GM19372 (cell line): ENCODE measurements around the gene PACRG.

Source experiments
- ATAC-seq: cut with Tn5 transposase; IDR thresholded peaks from one replicate; pipeline ENCODE4 v1.9.1; 2021; ENCODE audit warnings: mild to moderate bottlenecking, low read depth, moderate library complexity; ENCODE audit not compliant: unreplicated experiment

The PACRG gene

DNA sequence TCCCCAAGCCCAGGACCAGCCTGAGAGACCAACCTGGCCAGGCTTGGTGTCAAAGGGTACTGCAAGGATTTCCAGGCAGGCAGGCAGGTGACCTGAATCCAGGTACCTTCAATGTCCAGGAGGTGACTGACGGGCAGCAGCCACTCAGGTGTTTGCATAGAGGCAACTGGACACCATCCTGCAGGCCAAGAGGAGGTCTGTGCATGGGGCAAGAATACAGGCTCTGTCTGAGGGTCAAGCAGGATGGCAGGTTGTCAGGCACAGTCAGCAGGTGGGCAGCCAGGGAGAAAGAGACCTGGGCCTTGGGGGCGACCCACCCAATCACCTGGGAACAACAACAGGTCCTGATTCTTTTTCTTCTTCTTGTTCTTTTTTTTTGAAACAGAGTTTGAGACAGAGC is 527.5 kb downstream of the PACRG start:
- ATAC-seq: no peak

DNA sequence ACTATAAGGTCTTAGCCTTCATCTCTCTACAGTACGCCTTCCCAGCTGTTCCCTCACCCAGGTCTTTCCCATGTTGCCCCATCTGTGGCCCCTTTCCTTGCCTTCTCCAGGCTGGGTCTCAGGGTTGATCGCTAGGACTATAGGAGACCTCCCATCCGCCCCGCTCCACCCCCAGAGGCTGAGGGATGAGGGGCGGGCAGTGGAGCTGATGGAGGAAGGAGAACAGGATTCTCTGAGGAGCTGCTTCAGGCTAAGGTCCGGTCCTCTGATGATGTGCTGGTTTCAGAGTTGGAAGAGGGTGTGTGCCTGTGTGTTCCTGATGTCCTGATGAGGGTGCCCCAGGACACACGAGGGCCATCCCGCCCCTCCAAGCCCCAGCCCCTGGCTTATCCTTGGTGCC is 531.9 kb downstream of the PACRG start:
- no peak for ATAC-seq

DNA sequence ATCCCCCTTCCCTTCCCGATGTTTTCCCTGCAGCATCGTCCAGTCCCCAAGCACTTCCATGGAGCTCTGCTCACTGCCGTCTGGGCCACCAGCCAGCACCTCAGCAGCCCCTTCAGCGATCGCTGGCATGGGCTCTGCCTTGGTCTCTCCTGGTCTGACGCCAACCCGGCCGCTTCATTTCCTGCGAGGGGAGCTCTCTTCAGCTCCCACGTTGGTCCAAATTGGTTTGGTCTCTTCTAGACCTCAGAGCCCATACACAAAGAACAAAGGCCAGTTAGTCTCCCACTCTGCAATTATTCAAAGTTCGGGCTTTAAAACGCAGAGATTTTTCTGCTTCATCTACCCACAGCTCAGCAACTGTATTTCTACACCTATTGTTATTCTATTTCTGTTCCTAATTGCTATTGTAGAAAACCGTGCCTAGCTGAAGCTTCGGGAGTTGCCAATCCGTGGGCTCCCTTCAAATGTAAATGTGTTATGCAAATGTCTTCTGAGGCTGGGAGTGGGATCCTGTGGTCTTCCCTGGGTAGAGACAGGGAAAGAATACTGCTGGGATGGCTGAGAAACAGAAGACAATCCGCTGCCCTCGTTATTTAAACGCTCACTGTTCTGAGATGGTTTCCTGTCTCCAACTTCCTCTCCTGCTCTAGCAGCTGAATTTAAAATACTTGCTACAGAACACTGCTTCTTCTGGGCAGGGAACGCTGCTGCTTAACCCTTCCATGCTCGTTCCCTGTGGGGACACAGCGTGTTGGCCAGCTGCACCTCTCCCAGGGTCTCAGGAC is 532.5 kb downstream of the PACRG start:
- no peak for ATAC-seq

DNA sequence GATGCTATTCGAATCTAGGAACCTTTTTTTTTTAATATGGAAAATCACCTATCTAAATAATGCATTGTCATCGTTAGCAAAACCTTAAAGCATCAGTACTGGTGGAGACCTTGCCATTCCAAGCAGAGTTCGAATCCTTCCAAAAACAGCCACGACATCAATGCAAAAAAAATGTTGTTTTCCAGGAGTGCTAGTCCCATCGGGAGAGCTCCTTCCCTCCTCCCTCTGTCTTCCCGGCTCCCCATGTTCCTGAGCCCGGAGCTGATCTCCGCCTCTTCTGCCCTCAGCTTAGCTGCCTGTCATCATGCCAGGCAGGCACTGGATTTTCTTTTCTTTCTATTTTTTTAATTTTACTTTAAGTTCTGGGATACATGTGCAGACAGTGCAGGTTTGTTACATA is 533.1 kb downstream of the PACRG start:
- no peak for ATAC-seq

DNA sequence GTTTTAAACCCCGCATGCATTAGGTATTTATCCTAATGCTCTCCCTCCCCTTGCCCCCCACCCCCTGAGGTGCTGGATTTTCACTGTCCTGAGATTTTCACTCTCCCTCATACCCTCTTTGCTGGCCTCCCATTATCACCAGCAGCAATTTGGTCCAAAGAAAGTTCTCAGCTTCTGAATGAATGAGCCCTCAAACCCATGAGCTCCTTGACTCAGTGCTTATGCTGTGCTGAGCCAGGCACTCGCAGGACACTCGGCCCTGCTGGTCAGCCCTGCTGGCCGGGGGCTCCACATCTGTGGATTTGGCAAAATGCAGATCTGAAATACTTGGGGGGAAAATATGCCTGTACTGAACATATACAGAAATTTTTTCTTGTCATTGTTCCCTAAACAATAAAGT is 533.6 kb downstream of the PACRG start:
- no peak for ATAC-seq

DNA sequence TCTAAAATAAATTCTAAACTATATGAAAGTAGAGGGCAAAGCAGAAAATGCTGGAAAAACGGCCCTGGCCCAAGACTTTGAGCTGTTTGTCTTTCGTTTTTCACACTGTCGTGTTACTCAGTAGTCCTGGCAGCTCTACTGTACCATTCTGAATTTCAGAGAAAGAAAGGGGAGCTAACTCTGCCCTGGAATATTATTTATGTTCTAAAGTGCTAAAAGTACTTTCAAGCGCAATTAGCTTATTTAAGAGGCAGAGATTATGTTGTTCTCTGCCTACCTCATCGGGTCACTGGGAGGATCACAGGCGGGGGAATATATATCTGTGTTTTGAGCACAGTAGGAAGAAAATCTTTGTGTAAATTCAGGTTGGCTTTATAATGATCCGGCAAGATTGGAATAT is 534.3 kb downstream of the PACRG start:
- no peak for ATAC-seq

DNA sequence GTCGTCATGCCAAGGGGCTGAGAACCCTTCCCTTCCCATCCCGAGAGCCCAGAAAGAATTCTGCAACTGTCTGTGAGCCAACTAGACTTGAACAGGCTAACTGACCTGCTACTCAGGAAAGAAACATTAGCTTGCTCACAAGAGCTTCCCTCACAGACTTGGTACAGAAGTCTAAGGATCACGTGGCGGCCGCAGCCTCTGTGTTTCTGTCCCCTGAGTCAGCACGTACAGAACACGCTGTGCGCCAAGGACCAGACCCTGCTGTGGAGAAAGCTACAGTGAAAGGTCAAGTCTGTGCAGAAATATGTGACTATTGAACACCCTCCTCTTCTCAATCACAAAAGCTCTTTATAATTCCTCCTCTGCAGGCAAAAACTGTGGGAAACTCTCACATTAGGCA is 535.4 kb downstream of the PACRG start:
- no peak for ATAC-seq

DNA sequence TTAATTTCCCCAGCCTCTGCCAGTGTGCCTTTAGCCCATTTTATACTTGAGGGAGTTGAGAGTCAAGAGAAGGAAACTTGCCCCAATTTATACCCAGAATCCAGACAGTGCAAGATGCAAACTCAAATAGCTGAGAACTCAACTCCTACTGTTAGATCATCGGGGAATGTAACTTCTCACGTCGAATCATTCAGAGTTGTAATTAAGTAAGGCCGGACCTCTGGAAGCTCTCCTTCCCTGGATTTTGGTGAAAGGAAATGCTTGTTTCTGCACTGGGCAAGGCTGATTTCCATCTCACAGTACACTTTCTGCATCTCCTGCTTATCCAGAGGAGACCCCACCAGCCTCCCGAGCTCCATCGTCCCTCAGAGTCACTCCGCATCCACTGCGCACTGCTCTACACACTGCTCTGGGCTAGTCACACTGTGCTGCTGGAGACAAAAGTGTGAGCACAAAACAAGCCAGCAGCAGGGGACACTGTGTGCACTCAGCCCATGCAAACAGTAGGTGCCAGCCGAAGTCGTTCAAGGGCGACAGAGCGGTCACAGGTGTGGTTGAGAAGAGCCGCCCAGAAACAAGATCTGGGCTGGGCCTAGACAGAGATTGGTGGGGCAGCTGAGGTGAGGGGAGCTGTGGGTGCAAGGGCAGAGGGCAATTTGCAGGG is 536.4 kb downstream of the PACRG start:
- no peak for ATAC-seq

DNA sequence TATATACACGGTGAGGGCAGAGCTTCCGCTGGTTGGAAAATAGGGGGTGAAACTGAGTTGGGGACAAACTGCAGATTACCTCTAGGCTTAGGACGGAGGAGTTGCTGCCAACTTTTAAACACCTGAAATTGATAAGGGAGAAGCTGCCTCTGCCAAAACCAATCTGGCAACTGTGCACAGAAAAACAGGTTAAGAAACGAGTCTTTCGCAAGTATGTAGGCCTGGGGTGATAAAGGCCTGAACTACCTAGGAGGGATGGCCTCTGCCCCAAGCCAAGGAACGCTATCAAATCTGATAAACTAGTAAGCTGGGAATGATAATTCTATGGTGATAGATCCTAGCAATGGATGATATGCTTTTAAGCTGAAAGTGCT is 536.9 kb downstream of the PACRG start:
- no peak for ATAC-seq

DNA sequence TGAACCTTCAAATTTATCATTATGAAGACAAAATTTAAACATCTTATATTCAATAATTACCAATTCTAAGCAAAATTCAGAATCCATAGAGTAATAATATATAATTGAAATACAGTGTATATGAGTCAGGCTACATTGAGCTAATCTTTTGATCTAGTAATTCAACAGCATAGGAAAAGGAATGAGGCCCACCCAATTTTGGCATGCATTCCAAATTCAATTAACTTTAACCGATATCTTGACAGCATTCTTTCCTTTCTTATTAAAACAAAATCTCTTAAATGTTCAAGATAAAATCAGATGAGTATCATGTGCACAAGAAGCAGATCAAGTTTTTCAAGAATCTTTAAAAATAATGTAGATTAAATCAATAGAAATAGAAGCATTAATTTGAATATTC is 553.9 kb downstream of the PACRG start:
- no peak for ATAC-seq

DNA sequence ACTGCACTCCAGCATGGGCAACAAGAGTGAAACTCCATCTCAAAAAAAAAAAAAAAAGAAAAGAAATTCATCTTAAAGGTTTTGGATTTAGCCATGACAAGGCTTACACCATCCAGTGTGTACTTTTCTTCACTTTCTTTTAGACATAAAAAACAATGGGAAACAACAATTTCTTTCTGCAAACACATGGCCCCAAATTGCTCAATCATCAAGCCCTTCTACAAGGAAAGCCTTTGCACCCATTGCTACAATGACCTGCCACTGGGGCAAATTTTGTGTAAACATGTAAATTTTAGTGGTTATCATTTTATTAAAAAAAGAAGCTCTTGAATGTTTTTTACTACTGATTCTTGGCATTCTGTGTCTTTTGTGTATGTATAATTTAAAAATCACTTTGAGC is 554.9 kb downstream of the PACRG start:
- no peak for ATAC-seq

DNA sequence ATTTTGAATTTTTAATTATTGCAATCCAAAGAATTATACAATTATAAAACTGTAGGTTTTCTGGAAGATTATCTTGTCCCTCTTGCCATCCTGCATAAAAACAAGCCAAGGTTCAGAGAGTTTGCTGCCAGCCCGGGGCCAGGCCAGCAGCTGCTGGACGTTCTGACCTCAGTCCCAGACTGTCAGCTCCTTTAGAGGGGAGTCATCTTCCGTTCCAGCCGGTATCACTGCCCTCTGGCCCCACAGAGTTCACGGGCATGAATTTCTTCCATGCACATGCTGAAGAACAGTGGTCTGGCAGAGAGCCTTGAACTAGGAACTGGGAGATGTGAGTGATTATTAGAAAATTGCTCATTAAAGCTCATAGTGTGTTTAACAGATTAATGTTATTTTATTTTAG is 556.4 kb downstream of the PACRG start:
- ATAC-seq: no peak

DNA sequence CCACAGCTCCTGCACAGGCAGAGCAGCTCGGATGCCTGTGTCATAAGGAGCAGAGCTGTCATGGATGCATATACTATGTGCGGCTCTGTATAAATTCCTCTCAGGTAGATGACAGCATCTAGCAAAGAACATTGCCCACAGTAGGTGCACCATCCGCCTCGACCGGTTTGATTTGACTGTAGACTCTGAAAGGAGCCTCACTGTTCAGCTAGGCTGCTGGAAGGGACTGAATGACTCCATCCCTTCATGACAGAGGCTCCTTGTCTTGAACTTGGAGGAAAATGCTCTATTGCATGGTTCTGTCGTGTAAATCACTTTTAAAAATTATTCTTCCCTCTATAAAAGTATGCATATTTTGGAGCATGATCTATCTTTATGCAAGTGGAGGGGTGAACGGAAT is 557.9 kb downstream of the PACRG start:
- ATAC-seq: no peak

DNA sequence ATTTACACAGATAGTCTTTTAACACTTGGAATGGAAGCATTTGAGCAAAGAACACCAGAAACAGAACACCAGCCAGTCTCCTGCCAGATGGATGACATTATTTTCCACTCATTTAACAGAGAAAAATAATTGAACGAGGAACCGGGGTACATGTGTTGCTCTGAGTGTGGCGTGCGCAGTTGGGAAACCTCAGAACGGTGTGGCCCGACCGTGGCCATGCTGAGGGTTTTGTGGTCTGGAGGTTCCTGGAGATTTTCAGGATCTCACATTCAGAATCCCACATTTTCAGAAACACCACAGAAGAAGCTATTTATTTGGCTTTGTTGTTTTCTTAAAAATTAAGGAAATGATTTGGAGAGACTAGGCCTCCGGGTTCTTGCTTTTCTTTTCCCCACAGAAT is 559.9 kb downstream of the PACRG start:
- ATAC-seq: no peak

DNA sequence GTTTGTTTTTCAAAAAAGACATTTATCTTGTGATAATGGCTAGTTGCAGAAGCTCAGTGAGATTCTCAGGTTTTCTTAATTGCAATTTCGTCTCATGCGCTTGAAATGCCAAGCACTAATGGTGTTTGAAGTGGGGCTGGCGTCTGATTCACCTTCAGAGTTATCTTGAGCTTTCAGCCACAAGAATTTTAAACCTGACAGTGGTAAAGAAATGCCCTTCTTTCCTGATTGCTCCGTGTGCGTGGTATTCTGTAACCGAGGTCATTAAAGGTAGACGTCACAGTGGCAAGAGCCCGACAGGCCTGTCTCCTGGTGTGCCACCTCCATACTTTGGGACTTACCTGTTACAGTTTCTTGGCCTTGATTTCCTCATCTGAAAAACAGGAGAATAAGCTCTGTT is 560.3 kb downstream of the PACRG start:
- no peak for ATAC-seq

DNA sequence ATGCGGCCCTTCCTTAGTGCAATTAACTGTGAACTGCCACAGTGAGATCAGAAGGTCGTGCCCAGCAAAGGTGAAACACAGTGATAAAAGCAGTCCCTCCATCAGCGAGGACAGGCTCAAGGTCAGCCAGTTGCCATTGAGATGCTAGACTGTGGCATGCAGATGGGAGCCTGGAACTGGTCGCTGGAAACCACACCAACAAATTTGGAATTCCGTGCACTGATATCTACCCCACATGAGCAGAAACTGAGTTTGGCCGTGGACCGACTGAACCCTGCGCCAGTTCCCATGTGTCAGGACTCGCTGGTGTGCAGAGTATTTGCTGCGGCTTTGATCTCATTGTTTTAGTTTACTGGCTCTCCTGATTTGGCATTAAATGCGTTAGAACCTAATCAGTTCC is 561.1 kb downstream of the PACRG start:
- ATAC-seq: no peak

DNA sequence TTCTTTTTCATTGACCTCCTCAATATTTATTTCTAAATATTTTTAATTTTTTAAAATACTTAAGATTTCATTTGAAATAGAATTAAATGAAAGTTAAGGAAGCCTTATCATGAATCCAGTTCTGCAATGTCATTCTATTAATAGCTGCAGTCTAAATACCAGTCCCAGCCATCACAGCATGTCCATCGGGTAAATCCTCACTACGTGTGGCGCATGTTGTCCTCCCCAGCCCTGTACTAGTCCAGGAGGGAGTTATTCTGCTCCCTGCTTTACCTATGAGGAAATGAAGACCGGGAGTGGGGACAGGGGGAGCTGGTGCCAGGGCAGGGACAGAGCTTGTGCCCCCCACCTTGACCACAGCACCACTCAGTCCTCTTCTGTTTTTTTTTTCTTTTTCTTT is 561.7 kb downstream of the PACRG start:
- no peak for ATAC-seq

DNA sequence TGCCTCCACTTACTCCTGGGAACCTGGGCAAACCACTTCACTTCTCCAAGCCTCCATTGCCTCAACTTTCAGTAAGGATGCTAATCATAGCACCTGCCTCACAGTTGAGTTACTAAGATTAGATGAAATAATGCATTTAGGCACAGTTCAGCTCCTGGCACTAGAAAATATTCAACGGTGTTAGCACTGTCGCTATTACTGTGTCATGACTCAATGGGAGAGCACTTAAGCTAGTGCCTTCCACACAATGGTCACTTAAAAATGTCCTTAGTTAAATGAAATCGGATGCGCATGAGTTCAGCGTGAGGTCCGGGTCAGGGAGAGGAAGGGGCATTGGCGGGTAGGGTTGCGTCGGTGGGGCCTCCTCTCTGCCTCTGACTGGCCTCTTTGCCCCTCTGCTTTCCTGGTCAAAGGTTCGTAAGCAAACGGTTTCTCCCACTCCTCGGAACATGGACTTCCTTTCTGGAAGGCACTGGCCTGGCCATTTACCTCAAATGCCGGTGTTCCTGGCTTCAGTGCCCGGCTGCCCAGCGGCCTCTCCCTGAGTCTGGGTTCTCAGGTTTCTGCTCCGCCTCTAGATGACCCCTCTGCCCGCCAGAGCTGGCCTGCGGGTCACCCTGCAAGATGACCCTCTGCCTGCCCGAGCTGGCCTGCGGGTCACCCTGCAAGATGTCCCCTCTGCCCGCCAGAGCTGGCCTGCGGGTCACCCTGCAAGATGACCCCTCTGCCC is 562.9 kb downstream of the PACRG start:
- ATAC-seq: no peak

DNA sequence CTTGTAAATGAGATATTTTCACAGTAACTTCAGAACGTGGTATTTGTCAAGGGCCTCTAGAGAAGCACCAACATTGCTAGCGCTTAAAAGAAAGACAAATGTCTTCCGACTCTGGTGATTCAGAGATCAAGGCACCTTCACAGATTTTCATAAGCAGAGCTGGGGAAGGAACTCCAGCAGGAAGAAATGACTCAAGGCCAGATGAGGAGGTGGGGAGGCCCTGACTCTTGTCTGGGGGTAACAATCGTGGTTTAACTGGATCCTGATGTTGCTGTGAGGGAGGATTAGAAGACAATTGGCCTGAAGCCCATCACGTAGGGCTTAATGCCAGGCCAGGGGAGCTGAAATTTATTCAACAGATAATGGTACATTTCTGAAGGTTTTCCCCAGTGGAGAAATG is 563.8 kb downstream of the PACRG start:
- ATAC-seq: no peak

DNA sequence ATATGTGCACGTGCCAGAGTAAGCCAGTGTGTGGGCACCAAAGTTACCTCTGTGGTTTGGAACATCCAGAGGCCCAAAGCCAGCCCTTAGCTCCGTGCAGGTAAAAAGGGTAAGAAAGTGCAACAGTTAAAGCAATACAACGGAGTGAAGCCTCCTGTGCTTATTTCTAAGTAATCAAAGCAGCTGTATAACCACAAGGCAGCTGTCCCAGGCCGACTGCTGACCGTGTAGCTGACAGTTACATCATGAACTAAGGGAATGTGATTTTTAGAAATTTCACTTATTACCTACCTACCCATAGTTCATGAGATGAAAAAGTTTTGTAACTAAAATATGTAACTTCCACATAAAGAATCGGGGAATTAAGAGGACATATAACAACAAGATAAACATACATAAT is 565.5 kb downstream of the PACRG start:
- ATAC-seq: no peak

DNA sequence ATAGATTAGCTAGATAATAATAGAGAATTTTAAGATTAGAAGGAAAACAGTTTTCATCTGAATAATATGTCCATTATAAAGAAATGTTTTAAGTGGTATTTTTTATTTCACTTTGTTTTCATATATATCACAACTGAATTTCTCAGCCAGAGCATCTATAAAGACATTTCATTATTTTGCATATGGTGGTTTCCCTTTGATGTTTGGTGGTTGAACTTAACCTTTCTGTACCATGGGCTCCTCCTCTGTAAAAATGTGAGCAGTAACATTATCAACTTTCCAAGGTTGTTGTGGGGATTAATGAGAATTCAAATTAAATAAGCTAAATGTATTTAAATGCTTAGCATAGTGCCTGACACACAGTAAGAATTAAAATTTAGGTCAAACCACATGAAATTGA is 567.0 kb downstream of the PACRG start:
- no peak for ATAC-seq
